ENCODE data around the gene FAM90A26.
"Not testable (repeated sequence)": the region's sequence is repeated elsewhere in the genome, so short reads cannot be mapped to it uniquely, and the experiment has no call there.

- not testable (repeated sequence) for TF ChIP-seq POLR2A (IDR thresholded peaks at IDR 0.05)
- TF ChIP-seq, protein P1, sequence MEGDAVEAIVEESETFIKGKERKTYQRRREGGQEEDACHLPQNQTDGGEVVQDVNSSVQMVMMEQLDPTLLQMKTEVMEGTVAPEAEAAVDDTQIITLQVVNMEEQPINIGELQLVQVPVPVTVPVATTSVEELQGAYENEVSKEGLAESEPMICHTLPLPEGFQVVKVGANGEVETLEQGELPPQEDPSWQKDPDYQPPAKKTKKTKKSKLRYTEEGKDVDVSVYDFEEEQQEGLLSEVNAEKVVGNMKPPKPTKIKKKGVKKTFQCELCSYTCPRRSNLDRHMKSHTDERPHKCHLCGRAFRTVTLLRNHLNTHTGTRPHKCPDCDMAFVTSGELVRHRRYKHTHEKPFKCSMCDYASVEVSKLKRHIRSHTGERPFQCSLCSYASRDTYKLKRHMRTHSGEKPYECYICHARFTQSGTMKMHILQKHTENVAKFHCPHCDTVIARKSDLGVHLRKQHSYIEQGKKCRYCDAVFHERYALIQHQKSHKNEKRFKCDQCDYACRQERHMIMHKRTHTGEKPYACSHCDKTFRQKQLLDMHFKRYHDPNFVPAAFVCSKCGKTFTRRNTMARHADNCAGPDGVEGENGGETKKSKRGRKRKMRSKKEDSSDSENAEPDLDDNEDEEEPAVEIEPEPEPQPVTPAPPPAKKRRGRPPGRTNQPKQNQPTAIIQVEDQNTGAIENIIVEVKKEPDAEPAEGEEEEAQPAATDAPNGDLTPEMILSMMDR (IDR thresholded peaks at IDR 0.05): not testable (repeated sequence)
These were observed 21.4 kb upstream of the FAM90A26 start for GRCh38 chr4:9148611-9149409.
